ENCODE measurements around the gene EPHA2.
"Not testable (repeated sequence)": the region's sequence is repeated elsewhere in the genome, so short reads cannot be mapped to it uniquely, and the experiment has no call there.

The EPHA2 gene

DNA sequence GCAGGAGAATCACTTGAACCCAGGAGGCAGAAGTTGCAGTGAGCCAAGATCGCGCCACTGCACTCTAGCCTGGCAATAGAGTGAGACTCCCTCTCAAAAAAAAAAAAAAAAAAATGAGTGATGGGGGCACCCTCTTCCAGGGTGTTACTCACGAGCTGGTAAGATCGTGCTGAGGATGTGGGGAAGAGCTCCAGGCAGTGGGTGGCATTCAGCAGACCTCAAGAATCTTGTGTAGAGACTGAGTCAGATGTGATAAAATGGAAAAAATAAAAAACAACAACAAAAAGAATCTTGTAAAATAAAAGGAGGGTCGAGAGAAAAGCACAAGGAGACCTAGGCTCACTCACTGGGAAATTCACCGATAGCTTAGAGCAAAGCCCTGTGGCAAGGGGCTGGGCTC is 38.5 kb downstream of the EPHA2 start:
- no peak for DNase-seq

DNA sequence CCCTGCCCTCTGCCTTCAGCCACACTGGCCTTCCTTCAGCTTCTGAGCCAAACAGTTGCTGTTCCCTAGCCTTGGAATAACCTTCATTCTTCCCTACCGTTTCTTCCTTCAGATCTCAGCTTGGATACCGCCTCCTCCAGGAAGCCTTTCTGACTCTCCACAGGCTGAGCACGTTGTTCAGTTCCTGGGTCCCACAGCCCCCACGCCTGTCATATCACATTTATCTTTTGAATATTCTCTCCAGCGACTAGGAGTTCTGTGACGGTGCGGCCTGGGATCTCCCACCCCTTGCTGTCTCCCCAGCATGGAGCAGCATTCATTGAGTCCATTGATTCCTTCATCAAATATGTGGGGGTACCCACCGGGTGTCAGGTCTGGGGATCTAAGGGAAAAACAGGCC is 39.2 kb downstream of the EPHA2 start:
- DNase-seq = no peak

DNA sequence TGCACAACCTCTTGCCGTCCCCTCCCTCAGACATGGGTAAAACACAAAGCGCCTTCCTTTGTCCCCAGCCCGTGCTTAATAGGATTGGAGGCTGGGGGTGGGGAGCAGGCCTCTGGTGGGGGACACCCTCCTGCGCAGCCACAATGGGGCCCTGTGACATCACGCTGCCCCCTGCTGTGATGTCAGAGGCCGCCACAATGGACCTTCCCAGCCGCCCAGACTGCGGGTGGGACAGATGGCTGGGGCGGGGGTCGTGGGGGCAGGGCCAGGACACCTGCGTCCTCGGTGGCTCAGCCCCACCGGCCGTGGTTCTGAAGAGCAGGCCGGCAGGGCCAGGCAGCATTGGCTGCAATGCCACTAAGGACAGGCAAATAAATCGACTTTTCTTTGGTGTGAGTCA is 39.9 kb downstream of the EPHA2 start:
- DNase-seq = no peak

DNA sequence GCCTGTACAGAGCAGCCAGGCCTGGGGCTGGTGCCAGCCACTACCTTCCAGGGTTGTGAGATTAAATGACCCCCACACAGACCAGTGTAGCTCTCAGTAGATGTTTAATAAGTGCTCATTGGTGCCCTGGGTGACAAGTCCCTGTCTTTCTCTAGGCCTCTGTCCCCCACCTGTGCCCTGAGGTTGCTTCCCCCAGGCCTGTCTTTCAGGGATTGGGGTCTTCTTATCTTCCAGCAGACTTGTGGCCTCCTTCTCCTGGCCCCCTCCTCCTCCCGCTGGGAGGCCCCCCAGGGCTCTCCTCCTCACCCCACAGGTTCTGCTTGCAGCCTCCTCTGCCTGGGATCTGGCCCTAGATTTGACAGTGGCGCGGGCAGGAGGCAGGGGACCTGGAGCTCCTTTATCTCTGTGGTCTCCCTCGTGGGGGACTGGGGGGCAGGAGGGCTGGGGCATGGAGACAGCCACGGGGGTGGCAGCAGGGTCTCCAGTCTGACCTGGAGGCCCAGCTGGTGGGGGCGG is 40.3 kb downstream of the EPHA2 start:
- no peak for DNase-seq

DNA sequence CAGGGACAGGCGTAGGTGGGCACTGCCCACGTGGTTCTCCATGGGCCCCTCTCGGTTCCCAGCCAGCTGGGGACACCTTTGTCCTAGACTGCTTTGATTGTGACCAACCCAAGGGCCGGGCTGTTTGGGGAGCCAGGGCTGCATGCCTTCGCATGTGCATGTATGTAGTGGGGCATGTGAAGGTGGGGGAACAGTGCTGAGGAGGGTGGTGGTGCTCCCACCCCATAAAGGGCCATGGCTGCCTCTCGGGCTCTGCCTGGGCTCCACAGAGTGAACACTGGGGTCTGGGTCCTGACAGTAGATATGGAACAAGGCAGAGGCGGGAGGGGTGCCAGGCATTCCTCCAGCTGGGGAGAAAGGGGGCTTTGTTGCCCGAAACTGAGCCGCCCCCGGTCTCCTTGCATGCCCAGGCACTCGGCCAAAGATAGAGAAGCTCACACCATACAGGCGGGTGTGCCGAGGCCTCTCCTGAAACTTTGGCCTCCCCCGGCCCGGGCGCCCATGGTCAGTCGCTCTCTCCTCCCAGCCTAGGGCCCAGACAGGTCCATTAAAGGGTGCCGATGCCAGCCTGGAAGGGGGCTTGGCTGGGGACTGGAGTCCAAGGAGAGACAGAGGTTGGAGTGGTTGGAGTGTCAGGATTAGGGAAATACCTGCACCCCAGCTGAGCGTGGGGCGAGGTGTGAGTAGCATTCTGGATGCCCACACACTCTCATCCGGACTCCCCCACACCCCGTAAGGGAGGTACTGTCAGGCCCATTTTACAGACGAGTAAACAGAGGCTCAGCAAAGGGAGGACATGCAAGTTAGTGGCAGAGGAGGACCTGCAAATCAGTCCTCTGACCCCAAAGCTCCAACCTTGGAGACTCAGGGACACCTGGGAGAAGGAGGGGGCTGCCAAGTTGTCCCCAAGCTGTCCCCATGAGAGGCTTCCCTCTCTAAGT is 41.1 kb downstream of the EPHA2 start:
- DNase-seq = no peak

DNA sequence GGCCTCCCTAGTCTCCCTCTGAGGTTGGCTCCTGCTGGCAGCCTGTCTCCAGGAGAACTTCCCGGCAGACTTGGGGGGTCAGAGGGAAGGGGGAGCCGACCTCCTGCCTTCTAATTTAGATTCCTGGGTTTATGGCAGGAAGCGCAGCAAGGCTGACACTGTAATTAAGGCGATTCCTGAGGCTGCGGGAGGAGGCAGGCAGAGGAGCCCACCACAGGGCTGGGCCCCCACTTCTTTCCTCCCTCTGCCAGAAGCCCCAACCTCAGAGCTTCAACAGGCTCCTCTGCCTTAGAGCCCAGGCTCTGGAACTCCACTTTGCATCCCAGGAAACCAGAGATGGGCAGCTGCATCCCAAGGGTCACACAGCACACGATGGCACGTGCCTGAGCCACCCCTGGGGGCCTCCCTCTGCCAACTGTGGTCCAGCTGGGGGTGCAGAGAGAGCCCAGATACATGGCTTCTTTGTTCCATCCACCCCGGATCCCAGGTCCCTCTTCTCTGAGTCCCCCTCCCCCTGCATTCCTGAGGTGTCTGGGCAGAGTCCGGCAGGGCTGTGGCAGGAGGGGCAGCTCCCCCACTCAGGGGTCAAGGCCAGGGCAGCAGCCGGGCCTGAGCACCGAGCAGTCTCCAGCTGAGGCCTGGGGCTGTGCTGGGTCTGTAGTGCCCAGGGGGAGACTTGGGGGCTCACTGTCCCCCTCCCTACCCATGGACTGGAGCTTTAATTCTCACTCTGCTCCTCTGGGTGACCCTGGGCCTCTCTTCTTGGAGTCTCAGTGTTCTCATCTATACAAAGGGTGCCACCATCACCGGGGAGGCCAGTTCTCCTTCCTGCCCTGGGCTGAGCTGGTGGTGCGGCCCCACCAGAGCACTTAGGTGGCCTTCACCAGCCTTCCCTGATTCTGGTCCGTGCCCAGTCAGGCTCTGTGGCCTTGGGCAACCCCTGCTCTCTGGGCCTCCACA is 43.0 kb downstream of the EPHA2 start:
- no peak for DNase-seq

DNA sequence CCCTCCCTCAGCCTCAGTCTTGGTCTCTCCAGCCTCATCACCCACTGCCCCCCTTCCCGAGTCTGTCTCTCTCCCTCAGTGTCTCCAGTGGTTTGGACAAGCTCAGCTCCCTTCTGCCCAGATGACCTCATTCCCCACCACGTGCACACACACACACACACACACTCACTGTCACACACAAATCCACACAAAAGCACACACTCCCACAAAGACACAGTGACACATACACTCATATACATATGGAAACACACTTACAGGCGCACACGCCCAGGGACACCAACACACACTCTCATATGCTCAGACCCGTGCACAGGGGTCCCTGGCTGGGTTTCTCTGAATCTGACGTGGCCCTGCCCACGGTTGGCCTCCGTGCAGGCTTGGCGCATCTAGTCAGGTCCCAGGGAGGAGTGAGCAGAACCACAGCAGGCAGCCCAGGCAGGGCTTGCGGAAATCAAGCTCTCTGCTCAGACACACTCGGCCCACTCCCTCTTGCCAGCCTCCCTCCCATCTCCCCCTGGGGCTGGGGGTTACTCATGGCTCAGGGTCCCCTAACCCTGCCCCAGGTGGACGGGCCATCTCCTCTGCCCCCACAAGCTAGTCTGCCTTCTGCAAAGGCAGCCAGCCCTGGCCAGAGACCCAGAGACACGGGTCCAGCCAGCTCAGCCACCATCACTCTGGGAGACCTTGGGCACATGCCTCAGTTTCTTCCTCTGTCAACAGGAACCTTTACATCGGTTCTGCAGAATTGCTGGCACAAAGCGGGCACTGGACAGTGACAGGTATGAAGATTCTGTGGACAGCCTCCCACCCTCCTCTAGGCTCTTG is 43.9 kb downstream of the EPHA2 start:
- no peak for DNase-seq

DNA sequence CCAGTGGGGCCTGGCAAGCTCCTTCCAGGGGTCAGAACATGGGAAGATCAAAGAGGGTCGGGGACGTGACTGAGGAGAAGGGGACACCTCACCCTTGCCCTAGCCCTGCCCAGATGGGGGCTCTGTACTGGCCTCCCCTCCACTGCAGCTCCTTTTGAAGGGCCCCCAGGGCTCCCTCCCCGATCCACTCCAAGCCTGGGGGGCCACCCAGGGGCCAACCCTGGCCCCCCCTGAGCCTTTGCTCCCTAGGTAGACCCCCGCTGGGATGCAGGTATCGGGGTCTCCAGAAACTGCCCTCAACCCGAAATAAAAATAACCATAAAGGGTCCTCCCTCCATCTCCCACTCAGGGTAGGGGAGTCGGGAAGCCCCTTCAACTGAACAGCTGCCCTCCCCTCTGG is 45.0 kb downstream of the EPHA2 start:
- DNase-seq = no peak

DNA sequence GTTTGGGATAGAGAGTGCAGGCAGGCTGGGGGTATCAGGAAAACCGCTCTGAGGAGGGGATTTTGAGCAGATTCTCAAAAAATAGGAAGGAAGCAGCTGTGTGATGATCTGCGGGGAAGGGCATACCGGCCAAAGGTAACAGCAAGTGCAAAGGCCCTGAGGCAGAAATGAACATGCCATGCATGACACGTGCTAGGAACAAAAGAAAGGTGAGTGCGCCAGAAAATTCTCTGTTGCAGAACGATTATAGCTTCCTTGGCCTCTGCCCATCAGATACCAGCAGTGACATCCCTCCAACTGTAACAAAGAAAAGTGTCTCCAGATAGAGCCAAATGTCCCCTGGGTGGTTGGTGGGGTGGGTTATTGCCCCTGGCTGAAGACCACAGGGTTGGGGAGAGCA is 45.4 kb downstream of the EPHA2 start:
- no peak for DNase-seq

DNA sequence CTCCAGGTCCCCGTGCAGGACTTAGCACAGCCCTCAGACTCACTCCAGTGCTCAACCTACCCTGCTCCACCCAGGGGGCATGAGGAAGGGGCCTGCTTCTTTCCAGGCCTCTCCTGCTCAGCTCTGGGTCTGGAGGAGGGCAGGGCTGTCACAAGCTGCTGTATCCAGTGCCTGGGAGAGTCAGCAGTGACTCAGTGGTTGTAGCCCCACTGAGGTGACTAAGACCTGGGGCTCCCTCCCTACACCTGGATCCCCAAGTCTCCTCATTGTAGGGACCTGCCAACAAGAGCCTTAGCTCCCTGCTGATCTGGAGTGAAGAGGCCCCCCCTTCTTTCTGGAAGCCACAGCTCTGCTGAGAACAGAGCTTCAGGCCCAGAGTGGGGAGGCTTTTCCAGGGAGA is 46.3 kb downstream of the EPHA2 start:
- DNase-seq = no peak

DNA sequence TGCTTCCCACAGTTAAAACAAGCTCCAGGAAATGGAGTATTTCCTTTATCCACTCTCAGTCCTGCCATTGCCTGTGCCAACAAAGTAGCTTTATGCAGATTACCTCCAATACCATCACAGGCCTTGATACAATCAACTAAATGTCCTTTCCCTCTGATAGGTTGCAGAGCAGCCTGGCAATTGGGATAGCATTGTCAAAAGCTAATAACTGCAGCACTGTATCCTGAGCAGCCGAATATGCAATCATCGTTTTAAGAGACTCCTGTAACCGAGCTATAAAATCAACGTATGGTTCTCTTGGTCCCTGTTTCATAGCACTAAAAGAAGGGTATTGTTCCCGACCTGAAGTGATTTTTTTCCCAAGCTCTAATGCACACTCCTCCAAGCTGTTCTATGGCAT is 48.8 kb downstream of the EPHA2 start:
- DNase-seq = not testable (repeated sequence)

DNA sequence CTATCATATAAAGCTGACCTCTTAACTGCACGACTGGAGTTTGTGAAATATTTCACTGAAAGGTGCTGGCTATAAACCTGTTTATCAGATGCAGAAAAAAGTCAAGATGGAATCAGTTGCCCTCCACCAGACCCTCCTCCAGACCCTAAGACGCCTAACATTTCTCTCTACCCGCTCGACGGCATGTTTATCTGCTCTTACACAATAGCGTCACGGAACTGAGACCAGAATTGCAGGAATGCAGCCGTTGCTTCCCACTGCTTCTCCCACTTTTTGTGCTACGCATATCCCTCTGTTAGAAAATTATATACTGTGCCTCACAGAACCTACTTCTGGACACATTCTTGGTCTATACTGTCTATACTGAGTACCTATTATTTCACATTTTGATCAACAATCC is 54.2 kb downstream of the EPHA2 start:
- DNase-seq = no peak

DNA sequence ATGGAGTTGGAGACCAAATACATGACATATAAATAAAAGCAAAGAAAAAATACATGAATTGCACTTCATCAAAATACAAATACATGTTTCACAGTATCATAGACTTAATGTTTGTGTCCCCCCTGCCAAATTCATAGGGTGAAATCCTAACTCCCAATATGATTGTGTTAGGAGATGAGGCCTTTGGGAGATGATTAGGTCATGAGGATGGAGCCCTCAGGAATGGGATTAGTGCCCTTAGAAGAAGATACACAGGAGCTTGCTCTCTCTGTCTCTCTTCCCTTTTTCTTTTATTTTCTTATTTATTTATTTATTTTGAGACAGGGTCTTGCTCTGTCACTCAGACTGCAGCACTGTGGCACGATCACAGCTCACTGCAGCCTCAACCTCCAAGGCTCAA is 56.5 kb downstream of the EPHA2 start:
- DNase-seq = no peak

DNA sequence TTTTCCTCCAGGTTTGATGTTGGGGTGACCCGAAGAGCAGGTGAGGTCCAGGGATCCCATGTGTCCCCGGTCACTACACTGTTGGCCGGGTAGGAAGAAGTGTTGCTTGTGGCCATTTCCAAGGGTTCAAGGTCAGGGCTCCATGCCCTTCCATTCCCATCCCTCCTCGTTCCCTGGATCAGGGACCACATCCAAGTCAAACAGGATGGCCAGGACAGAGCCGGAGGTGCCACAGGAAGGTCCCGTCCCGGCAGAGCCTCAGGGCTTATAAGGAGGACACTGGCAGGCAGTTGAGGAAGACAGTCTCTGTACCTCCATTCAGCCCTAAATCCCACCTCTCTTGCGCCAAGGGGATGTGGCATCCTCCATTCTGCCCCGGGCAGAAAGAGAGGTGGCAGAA is 60.4 kb downstream of the EPHA2 start:
- DNase-seq = no peak

DNA sequence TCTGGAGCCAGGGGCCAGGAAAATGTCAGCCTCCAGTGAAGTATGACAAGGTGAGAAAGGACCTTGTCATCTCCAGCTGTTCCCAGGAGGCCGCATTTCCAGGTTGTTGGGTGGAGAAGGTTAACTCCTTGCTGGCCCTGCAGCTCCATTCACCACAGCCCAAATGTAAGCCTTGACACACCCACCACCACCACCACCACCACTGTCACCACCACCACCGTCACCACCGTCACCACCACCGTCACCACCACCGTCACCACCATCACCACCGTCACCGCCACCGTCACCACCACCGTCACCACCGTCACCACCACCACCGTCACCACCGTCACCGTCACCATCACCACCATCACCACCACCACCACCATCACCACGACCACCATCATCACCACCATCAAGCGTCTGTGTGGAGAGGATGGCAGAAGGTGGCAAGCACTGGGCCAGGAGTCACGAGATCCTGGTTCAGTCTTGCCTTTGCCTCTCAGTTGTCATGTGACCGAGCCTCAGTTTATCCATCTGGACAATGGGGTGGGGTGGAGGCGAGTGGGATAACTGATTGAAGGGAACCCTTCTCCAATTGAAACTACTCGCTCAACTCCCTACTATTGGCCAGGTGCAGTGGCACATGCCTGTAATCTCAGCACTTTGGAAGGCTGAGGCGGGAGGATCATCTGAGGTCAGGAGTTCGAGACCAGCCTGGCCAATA is 61.3 kb downstream of the EPHA2 start:
- no peak for DNase-seq

DNA sequence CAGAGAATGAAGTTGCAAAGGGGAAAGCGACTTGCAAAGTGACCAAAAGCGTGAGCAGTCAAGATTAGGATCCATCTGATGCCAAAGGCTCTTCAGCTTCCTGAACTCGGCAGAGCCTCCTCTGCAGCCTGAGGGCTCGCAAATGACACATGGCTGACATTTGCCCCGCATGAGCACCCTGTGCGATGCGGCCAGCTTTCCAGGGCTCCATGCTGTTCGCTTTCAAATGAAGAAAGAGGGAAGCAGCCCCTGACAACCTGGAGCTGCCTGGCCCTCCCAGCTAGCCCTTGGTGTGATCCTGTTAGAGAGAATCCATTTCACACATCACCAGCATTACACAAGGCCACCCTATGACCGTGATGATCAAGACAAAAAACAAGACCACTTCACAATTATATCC is 62.3 kb downstream of the EPHA2 start:
- DNase-seq = no peak

DNA sequence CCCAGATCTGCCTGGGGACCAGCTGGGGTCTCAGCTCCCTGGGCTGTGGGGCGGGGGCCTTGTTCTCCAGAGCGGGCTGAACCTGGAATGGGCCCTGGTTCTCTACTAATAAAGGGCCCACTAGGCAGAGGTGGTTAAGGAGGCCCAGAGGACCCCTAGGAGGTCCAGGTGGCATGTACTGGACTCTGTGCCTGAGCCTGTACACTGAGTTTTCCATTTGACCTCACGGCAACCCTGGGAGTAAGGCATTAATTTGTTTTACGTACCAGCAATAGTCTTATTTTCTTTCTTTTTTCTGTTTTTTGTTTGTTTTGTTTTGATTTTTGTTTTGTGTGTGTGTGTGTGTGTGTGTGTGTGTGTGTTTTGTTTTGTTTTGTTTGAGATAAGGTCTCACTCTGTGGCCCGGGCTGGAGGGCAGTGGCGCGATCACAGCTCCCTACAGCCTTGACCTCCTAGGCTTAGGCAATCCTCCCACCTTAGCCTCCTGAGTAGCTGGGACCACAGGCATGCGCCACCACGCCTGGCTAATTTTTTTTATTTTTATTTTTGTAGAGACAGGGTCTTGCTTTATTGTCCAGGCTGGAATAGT is 62.9 kb downstream of the EPHA2 start:
- no peak for DNase-seq

DNA sequence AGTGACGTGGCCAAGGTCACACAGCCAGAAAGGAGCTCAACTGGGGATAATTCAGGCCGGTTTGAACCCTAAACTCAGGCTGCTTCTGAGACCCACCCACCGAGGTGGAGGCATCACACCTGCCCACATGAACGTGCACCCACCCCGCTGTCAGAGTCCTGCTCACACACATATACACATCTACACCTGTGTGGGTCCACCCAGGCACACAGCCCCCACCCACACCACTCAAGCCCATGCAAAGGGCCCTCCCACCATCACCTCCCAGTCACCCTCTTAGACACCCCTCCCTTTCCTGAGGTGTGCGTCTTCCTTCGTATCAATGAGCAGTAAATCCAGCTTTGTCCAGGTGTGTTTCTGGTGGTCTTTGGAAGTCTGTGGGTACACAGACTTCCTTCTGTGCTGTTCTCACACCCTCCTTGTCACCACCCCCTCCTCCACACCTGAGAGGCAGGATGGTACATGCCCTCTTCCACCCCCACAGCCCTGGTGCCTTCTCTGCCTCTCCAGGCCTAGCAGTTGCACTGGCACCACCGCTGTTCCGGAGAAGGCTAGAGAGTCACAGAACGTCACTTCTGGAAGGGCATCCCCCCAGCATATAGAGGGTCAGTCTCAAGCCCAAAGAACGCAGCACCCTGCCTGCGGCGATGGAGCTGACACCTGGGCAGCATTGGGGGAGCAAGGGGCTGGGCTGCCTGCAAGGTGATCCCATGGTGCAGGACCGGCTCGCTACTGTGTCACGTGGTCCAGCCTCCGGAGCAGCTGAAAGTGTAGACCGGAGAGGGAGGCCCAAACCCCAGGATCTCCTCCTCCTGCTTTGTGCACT is 63.6 kb downstream of the EPHA2 start:
- DNase-seq = no peak

DNA sequence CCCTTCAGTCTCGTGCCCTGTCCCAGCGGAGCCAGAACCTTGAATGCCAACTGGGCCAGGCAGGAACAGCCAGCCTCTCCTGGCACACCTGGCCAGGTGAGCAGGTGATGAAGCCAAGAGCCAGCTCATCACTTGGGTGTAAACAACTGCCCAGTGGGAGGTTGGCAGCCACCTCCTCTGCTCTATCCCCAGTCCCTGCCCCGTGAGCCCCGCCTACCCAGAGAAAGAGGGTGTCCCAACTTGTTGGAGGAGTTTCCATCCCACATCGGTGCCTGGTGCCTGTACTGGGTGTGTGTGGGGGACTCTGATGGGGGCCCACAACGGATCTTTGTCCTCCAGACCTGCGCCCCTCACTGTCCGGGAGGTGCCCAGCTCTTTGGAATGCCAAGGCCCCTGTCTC is 64.6 kb downstream of the EPHA2 start:
- DNase-seq = no peak

DNA sequence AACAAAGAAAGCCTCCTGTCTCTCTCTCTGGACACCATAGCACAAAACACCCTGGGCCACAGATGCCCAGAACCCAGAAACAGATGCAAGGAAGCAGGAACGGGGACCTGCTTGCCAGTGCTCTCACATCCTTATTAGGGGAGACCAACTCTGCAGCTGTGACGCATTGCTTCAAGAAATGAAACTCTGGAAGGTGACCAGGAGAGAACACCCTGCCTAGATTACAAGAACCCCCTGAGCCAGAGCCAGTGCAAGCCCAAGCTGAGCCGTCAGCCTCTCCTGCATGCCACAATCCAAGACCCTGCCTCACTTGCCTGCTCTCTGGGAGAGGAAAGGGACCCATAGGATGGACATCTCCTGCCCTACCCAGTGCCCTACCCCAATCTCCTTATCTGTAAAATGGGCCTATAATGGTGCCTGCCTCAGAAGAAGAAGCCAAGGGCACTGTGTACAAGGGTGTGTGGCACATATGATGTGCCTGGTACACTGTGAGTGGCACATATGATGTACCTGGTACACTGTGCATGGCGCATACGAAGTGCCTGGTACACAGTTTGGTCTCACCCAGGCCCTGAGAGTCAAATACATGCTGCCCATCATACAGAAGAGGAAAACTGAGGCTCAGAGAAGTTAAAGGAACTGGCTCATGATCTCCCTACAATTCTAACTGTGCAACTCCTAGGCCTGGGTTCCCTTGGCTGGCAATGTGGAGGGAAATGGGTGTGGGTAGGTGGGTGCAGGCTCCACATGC is 65.6 kb downstream of the EPHA2 start:
- DNase-seq = no peak
